ENCODE data around the gene MXD3. TPM values are rescaled to one million over a fixed set of nuclear protein-coding genes. Genes with fewer than 3 reads are reported as not detected.
A peak's percentile ranks its signal among the peaks of the same experiment; 100 is the strongest.
"Not testable (repeated sequence)": the region's sequence is repeated elsewhere in the genome, so short reads cannot be mapped to it uniquely, and the experiment has no call there.

Gene MXD3
- total RNA-seq = 10 to 100 TPM in 4 of 5 donors, 1 to 10 TPM in 1; 9.3 to 15.2 (median 12.4) TPM
- total RNA-seq (2013) = 3.5 TPM
- 1.3 to 12.2 (median 5.9) reads per million in 29 experiments for total RNA-seq

GRCh38 chr5:177311723-177312648, at the start of gene MXD3:
TSS of gene MXD3 (minus strand) at chr5:177311898. CDS start at chr5:177311830, 68 bp downstream.
- H3K9me3 Mint-ChIP-seq = no peaks in the 10 kb centered on the region
- ATAC-seq (replicated peaks in 1 of 4) = peak; percentile 91 to 94 (median 92)
- WGBS (ENCODE audit: insufficient coverage) = under 1% methylated on average over 72 of the region's 78 CpGs
- ChIA-PET POLR2A (interaction anchor here in 1 of 2 donors (0.7 kb wide), 1 partner anchor 39 kb away, joined by 3 read pairs; the partner anchor contains the start of gene LMAN2), CTCF (interaction anchor here (0.5 to 0.7 kb wide), 3 partner anchors 40 to 176 kb away, joined by 3 to 10 read pairs (median 3); partner anchors contain the start of gene LMAN2 (in 1 of the 2))
- peak within 1 kb of the TSS; percentile 65 to 73 for H3K4me3 ChIP-seq (ENCODE audit: control insufficient read depth in 1 of 2, extremely low read depth in 1 of 2, low read length in 1 of 2)
- peaks cover 0 to 4% of the 10 kb centered on the region in 2 donors for H3K27me3 Mint-ChIP-seq
- peak within 1 kb of the TSS; percentile 33 for H3K27ac ChIP-seq (ENCODE audit: low read length)
- H3K4me1 ChIP-seq (ENCODE audit: control insufficient read depth in 1 of 2, extremely low read depth in 1 of 2, insufficient read depth in 2 of 2, low read length in 2 of 2) = peaks cover 14 to 57% of the 10 kb centered on the region in 2 experiments
- H3K27me3 ChIP-seq (replicated peaks in 1 of 2; ENCODE audit: control insufficient read depth in 2 of 2, extremely low read depth in 1 of 2, insufficient read depth in 2 of 2, low read length in 1 of 2) = peaks cover 0 to 14% of the 10 kb centered on the region in 2 experiments
- H3K4me1 Mint-ChIP-seq = peaks cover 14 to 41% (median 27%) of the 10 kb centered on the region in 3 donors
- H3K27ac Mint-ChIP-seq = peak within 1 kb of the TSS in 1 of 2 donors; percentile 28
- H3K36me3 Mint-ChIP-seq = peaks cover under 1% of the 10 kb centered on the region
- H3K4me3 Mint-ChIP-seq = peak within 1 kb of the TSS; percentile 71 to 90 (median 71)
- peak; percentile 80 to 96 (median 92) for DNase-seq
- no peaks in the 10 kb centered on the region for H3K9me3 ChIP-seq
- peaks cover 0 to 4% of the 10 kb centered on the region in 2 donors for H3K36me3 ChIP-seq (ENCODE audit: control insufficient read depth in 2 of 2, extremely low read depth in 1 of 2, insufficient read depth in 1 of 2, low read length in 1 of 2)

GRCh38 chr5:177360740-177361139, 49.0 kb upstream of the MXD3 start:
- Histone ChIP-seq H3K27ac (ENCODE audit: low read length) (peak overlapping the region; percentile 27), H3K4me3 (ENCODE audit: control insufficient read depth in 1 of 2, extremely low read depth in 1 of 2, low read length in 1 of 2) (peak overlapping the region in 1 of 2 donors; percentile 17), H3K36me3 (ENCODE audit: control insufficient read depth in 2 of 2, extremely low read depth in 1 of 2, insufficient read depth in 1 of 2, low read length in 1 of 2) (peaks cover 4 to 46% of the 10 kb centered on the region in 2 donors), H3K4me1 (ENCODE audit: control insufficient read depth in 1 of 2, extremely low read depth in 1 of 2, insufficient read depth in 2 of 2, low read length in 2 of 2) (peaks cover 57 to 96% of the 10 kb centered on the region in 2 experiments)
- not testable (repeated sequence) for H3K27me3 Mint-ChIP-seq; H3K9me3 Mint-ChIP-seq; H3K36me3 Mint-ChIP-seq; H3K9me3 ChIP-seq; H3K27me3 ChIP-seq (replicated peaks in 1 of 2; ENCODE audit: control insufficient read depth in 2 of 2, extremely low read depth in 1 of 2, insufficient read depth in 2 of 2, low read length in 1 of 2); ATAC-seq (replicated peaks in 1 of 4); DNase-seq
- peak overlapping the region; percentile 95 to 96 for H3K27ac Mint-ChIP-seq
- ChIA-PET POLR2A (interaction anchor here in 1 of 2 donors (0.6 kb wide), 1 partner anchor 44 kb away, joined by 14 read pairs; no protein-coding TSS in a partner anchor), CTCF (interaction anchor here (0.6 to 1.3 kb wide), 6 partner anchors 8 to 1009 kb away, joined by 3 to 5 read pairs (median 3); no protein-coding TSS in a partner anchor)
- peaks cover 67 to 91% (median 85%) of the 10 kb centered on the region in 3 donors for H3K4me1 Mint-ChIP-seq
- H3K4me3 Mint-ChIP-seq = peak overlapping the region in 2 of 3 donors; percentile 52 to 77
- WGBS (ENCODE audit: insufficient coverage) = 90% methylated on average over 6 of the region's 7 CpGs

GRCh38 chr5:177359860-177360259, 48.2 kb upstream of the MXD3 start:
- Mint-ChIP-seq H3K36me3 (peaks cover 5% of the 10 kb centered on the region), H3K9me3 (no peaks in the 10 kb centered on the region), H3K27ac (peak overlapping the region; percentile 89 to 95), H3K27me3 (no peaks in the 10 kb centered on the region), H3K4me3 (peak overlapping the region; percentile 77 to 91 (median 83)), H3K4me1 (peaks cover 75 to 91% (median 80%) of the 10 kb centered on the region in 3 donors)
- ATAC-seq (replicated peaks in 1 of 4) = no peak
- no peaks in the 10 kb centered on the region for H3K27me3 ChIP-seq (replicated peaks in 1 of 2; ENCODE audit: control insufficient read depth in 2 of 2, extremely low read depth in 1 of 2, insufficient read depth in 2 of 2, low read length in 1 of 2)
- no peaks in the 10 kb centered on the region for H3K9me3 ChIP-seq
- ChIA-PET CTCF (interaction anchor here (0.7 to 1.1 kb wide), 3 partner anchors 9 to 149 kb away, joined by 3 read pairs; no protein-coding TSS in a partner anchor), POLR2A (no interaction called here)
- H3K27ac ChIP-seq (ENCODE audit: low read length) = peak overlapping the region; percentile 73
- peaks cover 58 to 96% of the 10 kb centered on the region in 2 experiments for H3K4me1 ChIP-seq (ENCODE audit: control insufficient read depth in 1 of 2, extremely low read depth in 1 of 2, insufficient read depth in 2 of 2, low read length in 2 of 2)
- peaks cover 0 to 38% of the 10 kb centered on the region in 2 donors for H3K36me3 ChIP-seq (ENCODE audit: control insufficient read depth in 2 of 2, extremely low read depth in 1 of 2, insufficient read depth in 1 of 2, low read length in 1 of 2)
- DNase-seq = no peak
- H3K4me3 ChIP-seq (ENCODE audit: control insufficient read depth in 1 of 2, extremely low read depth in 1 of 2, low read length in 1 of 2) = peak overlapping the region; percentile 77 to 92
- 80% methylated on average over 3 of the region's 3 CpGs for WGBS (ENCODE audit: insufficient coverage)

GRCh38 chr5:177359451-177359851, 47.8 kb upstream of the MXD3 start:
- Mint-ChIP-seq H3K9me3 (no peaks in the 10 kb centered on the region), H3K4me3 (peak overlapping the region; percentile 77 to 91 (median 83)), H3K27me3 (no peaks in the 10 kb centered on the region), H3K4me1 (peaks cover 80 to 91% (median 80%) of the 10 kb centered on the region in 3 donors), H3K36me3 (peaks cover 5% of the 10 kb centered on the region), H3K27ac (peak overlapping the region; percentile 89 to 95)
- Histone ChIP-seq H3K4me1 (ENCODE audit: control insufficient read depth in 1 of 2, extremely low read depth in 1 of 2, insufficient read depth in 2 of 2, low read length in 2 of 2) (peaks cover 57 to 92% of the 10 kb centered on the region in 2 experiments), H3K36me3 (ENCODE audit: control insufficient read depth in 2 of 2, extremely low read depth in 1 of 2, insufficient read depth in 1 of 2, low read length in 1 of 2) (peaks cover 0 to 34% of the 10 kb centered on the region in 2 donors), H3K27ac (ENCODE audit: low read length) (peak overlapping the region; percentile 73), H3K4me3 (ENCODE audit: control insufficient read depth in 1 of 2, extremely low read depth in 1 of 2, low read length in 1 of 2) (peak overlapping the region; percentile 77 to 92), H3K9me3 (no peaks in the 10 kb centered on the region), H3K27me3 (replicated peaks in 1 of 2; ENCODE audit: control insufficient read depth in 2 of 2, extremely low read depth in 1 of 2, insufficient read depth in 2 of 2, low read length in 1 of 2) (no peaks in the 10 kb centered on the region)
- ATAC-seq (replicated peaks in 1 of 4) (no peak), DNase-seq (no peak)
- CTCF ChIA-PET = interaction anchor here in 1 of 2 donors (0.7 kb wide), 1 partner anchor 12 kb away, joined by 3 read pairs; no protein-coding TSS in a partner anchor
- POLR2A ChIA-PET = no interaction called here
- 74% methylated on average over 4 of the region's 6 CpGs for WGBS (ENCODE audit: insufficient coverage)

GRCh38 chr5:177358370-177358819, 46.7 kb upstream of the MXD3 start:
- Histone ChIP-seq H3K9me3 (no peaks in the 10 kb centered on the region), H3K27me3 (replicated peaks in 1 of 2; ENCODE audit: control insufficient read depth in 2 of 2, extremely low read depth in 1 of 2, insufficient read depth in 2 of 2, low read length in 1 of 2) (no peaks in the 10 kb centered on the region), H3K4me3 (ENCODE audit: control insufficient read depth in 1 of 2, extremely low read depth in 1 of 2, low read length in 1 of 2) (peak overlapping the region; percentile 77 to 92), H3K27ac (ENCODE audit: low read length) (peak overlapping the region; percentile 73), H3K36me3 (ENCODE audit: control insufficient read depth in 2 of 2, extremely low read depth in 1 of 2, insufficient read depth in 1 of 2, low read length in 1 of 2) (peaks cover 0 to 29% of the 10 kb centered on the region in 2 donors), H3K4me1 (ENCODE audit: control insufficient read depth in 1 of 2, extremely low read depth in 1 of 2, insufficient read depth in 2 of 2, low read length in 2 of 2) (peaks cover 53 to 81% of the 10 kb centered on the region in 2 experiments)
- peak overlapping the region; percentile 77 to 91 (median 83) for H3K4me3 Mint-ChIP-seq
- ChIA-PET CTCF (interaction anchor here (0.6 to 1.2 kb wide), 4 partner anchors 11 to 795 kb away, joined by 3 to 4 read pairs (median 3); partner anchors contain the start of gene NHP2 (in 1 of the 2)), POLR2A (no interaction called here)
- no peaks in the 10 kb centered on the region for H3K27me3 Mint-ChIP-seq
- no peak for ATAC-seq (replicated peaks in 1 of 4)
- peak in 1 of 35 experiments; percentile 23 for DNase-seq
- peaks cover 5% of the 10 kb centered on the region for H3K36me3 Mint-ChIP-seq
- H3K9me3 Mint-ChIP-seq = no peaks in the 10 kb centered on the region
- 3% methylated on average over 5 of the region's 5 CpGs for WGBS (ENCODE audit: insufficient coverage)
- H3K4me1 Mint-ChIP-seq = peaks cover 75 to 85% (median 85%) of the 10 kb centered on the region in 3 donors
- peak overlapping the region; percentile 89 to 95 for H3K27ac Mint-ChIP-seq
